Mucosa of rectum (tissue), 2 donors: ENCODE data around the gene IQCN.

Experiments
- H3K27ac ChIP-seq, 2 donors: one replicate each; pipeline ENCODE4 v1.7.0; 2013; ENCODE audit warnings: inconsistent platforms in 2 of 2, low read depth in 2 of 2, low read length in 2 of 2
- H3K27me3 ChIP-seq, 2 donors: one replicate each; pipeline ENCODE4 v1.7.0; 2013; ENCODE audit warnings: low read length in 2 of 2; ENCODE audit not compliant: control insufficient read depth in 2 of 2, insufficient read depth in 2 of 2
- H3K36me3 ChIP-seq, 2 donors: one replicate each; pipeline ENCODE4 v1.7.0; 2013; ENCODE audit warnings: low read length in 2 of 2; ENCODE audit not compliant: control insufficient read depth in 2 of 2, insufficient read depth in 2 of 2
- H3K4me1 ChIP-seq, 2 donors: one replicate each; pipeline ENCODE4 v1.7.0; 2013; ENCODE audit warnings: low read length in 2 of 2, mild to moderate bottlenecking in 1 of 2; ENCODE audit not compliant: control insufficient read depth in 2 of 2, insufficient read depth in 2 of 2
- H3K4me3 ChIP-seq, 2 donors: one replicate each; pipeline ENCODE4 v1.7.0; 2013; ENCODE audit warnings: low read length in 2 of 2
- H3K9ac ChIP-seq, 2 donors: one replicate each; pipeline ENCODE4 v1.7.0; 2013; ENCODE audit warnings: low read length in 2 of 2, low read depth in 1 of 2, mild to moderate bottlenecking in 1 of 2
- H3K9me3 ChIP-seq, 2 donors: one replicate each; pipeline ENCODE4 v1.7.0; 2013; ENCODE audit warnings: low read length in 2 of 2; ENCODE audit not compliant: control insufficient read depth in 2 of 2
- donor health status: healthy.
- donor health status: Normal muscosa, but diverticular disease.

Gene IQCN

DNA sequence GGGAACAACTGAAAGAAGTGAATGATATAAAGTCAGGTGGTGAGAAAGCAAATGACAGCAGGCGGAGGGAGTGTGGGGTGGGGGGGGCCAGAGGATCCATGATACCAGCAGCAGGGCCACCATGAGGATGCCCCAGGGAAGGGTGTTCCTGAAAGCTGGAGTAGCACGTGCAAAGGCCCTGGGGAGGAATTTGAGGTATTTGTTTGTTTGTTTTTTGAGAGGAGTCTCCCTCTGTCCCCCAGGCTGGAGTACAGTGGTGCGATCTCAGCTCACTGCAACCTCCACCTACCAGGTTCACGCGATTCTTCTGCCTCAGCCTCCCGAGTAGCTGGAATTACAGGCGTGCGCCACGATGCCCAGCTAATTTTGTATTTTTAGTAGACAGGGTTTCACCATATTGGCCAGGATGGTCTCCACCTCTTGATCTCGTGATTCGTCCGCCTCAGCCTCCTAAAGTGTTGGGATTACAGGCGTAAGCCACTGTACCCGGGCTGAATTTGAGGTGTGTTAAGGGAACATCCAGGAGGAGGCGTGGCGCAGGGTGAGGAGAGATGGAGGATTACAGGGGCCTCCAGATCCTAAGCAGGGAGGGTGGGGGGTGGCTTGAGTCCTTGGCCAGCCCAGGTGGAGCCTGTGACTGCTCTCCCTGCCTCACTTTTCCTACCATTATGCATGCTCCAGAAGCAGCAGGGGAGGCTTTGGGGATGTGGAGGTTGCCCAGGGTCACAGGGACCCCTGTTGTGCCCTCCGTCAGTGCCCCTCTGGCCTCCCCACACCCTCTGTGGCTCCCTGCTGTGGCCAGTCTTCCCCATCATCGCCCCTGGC lies 19.6 kb upstream of the IQCN start:
- no peaks in the 10 kb centered on the region for H3K27me3 ChIP-seq
- peaks cover 15 to 28% of the 10 kb centered on the region in 2 donors for H3K4me1 ChIP-seq
- peak overlapping the region; percentile 71 to 85 for H3K4me3 ChIP-seq
- peak overlapping the region; percentile 95 to 98 for H3K27ac ChIP-seq
- H3K9ac ChIP-seq, result peak overlapping the region; percentile 57 to 60
- no peaks in the 10 kb centered on the region for H3K9me3 ChIP-seq
- H3K36me3 ChIP-seq, result no peaks in the 10 kb centered on the region

DNA sequence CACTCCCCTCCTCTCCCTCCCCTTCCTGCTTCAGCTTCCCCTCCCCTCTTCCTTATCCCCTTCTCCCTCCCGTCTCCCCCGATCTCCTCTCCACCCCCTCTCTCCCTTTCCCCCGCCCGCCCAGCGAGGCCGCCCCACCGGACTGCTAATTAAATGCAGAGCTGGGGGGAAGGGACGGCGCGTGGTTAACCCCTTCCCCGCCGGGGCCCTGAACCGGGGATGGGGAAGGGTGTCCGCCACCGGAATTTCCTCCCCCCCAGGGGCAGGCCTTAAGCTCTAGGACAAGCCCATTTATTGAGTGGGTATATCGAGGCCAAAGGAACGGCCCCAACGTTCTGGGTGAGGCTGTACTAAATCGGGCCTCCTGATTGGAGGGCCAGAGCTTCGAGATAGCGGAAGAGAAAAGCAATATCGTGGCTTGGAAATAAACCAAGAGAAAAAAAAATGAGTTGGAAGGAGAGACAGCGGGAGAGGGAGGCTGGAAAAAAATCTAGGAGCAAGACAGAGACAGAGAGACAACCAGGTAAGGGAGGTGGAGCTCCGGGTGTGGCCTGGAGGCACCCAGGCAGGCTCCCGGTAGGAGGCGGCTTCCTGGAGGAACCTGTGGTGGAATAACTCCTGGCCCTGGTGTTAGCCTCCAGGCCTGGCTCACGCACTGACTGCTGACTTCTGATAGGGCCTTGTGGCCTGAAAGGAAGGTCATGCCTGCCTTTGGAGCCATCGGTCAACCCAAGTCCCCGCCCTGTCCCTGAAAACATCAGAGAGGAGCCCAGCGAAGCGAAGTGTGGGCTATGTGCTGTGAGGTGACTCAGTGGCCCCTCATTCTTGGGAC lies 18.8 kb upstream of the IQCN start:
- Histone ChIP-seq H3K27me3 (no peaks in the 10 kb centered on the region), H3K27ac (peak overlapping the region; percentile 95 to 98), H3K36me3 (no peaks in the 10 kb centered on the region), H3K9ac (peak overlapping the region; percentile 88 to 94), H3K4me1 (peaks cover 18 to 28% of the 10 kb centered on the region in 2 donors), H3K4me3 (peak overlapping the region; percentile 71 to 85), H3K9me3 (no peaks in the 10 kb centered on the region)

DNA sequence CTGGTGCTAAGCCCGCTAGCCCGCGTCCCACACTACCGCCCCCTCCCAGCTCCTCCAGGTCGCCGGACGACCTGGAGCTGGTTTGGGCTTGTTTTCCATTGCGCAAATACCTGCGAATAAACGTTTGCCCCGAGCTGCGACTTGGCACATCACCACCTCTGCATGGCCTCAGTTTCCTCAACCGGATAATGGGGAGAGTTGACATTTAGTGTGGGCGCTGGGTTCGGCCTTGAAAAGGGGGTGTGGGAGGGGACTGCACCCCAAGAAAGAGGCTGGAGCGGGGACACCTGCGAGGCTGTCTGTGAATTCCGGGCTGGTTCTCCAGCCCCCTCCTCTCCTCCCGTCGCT lies 18.2 kb upstream of the IQCN start:
- Histone ChIP-seq H3K27ac (peak overlapping the region; percentile 95 to 98), H3K4me3 (peak overlapping the region; percentile 71 to 85), H3K9me3 (no peaks in the 10 kb centered on the region), H3K9ac (peak overlapping the region; percentile 88 to 94), H3K27me3 (no peaks in the 10 kb centered on the region), H3K36me3 (no peaks in the 10 kb centered on the region), H3K4me1 (peaks cover 18 to 28% of the 10 kb centered on the region in 2 donors)

DNA sequence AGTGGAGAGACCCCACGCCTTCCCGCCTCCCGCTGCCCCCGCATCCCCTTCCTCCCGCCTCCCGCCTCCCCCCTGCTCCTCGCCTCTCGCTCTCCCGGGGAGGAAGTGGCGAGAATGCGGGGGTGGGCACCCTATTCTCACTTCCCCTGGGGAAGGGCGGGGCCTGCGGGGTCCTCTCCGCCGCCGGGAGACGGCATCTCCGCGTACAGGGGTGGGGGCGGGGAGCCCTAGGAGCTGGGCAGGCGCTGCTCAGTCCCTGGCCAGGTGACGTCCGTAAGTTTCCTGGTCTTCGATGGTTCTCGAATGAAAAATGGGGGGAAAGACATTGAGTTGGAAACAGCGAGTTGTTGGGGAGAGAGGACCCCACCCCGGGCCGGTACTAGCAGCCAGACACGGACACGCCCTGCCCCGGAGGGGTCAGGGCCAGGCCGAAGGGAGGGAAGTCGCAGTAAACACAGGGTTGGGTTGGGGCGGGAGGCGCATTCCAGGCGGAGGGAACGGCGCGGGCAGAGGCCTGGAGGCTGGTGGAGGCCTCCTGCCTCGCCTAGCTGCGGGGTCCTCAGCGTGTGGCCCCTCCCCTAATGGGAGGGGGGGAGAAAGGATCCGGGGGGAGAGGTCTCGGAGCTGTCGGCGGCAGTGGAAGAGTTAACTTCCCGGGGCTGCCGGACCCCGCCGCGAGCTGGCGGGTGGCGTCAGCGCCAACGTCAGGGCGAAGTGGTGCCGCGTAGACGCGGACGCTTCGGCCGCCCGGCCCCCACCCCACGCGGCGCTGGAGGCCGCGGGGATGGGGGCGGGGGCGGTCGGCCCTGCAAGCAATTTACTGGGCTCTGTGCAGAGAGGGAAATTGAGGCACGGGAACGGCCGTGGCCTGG lies 17.6 kb upstream of the IQCN start:
- H3K27me3 ChIP-seq, result no peaks in the 10 kb centered on the region
- peak overlapping the region; percentile 71 to 85 for H3K4me3 ChIP-seq
- H3K9me3 ChIP-seq, result no peaks in the 10 kb centered on the region
- H3K9ac ChIP-seq, result peak overlapping the region; percentile 88 to 94
- H3K27ac ChIP-seq, result peak overlapping the region; percentile 95 to 98
- no peaks in the 10 kb centered on the region for H3K36me3 ChIP-seq
- H3K4me1 ChIP-seq, result peaks cover 18 to 28% of the 10 kb centered on the region in 2 donors

DNA sequence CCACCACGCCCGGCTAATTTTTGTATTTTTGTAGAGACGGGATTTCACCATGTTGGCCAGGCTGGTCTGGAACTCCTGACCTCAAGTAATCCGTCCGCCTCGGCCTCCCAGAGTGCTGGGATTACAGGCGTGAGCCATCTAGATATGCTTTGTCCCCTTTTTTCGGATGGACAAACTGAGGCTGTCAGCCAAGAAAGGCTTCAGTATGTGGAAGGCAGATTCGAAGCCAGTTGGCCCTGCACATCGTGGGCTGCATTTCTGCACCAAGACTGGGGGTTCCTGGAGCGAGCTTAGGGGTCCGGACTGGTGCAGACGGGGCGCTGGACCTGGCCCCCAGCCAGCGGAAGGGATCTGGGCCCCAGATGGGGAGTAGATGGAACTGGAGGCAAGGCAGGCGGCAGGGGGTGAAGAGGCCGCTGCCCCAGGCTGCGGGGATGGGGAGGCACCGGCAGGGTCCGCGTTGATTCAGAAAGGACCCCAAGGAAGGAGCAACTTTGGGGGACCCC lies 16.8 kb upstream of the IQCN start:
- Histone ChIP-seq H3K4me1 (peaks cover 18 to 28% of the 10 kb centered on the region in 2 donors), H3K9ac (peak overlapping the region; percentile 52 to 88), H3K4me3 (peak overlapping the region; percentile 71 to 85), H3K9me3 (no peaks in the 10 kb centered on the region), H3K36me3 (no peaks in the 10 kb centered on the region), H3K27ac (peak overlapping the region; percentile 95 to 98), H3K27me3 (no peaks in the 10 kb centered on the region)

DNA sequence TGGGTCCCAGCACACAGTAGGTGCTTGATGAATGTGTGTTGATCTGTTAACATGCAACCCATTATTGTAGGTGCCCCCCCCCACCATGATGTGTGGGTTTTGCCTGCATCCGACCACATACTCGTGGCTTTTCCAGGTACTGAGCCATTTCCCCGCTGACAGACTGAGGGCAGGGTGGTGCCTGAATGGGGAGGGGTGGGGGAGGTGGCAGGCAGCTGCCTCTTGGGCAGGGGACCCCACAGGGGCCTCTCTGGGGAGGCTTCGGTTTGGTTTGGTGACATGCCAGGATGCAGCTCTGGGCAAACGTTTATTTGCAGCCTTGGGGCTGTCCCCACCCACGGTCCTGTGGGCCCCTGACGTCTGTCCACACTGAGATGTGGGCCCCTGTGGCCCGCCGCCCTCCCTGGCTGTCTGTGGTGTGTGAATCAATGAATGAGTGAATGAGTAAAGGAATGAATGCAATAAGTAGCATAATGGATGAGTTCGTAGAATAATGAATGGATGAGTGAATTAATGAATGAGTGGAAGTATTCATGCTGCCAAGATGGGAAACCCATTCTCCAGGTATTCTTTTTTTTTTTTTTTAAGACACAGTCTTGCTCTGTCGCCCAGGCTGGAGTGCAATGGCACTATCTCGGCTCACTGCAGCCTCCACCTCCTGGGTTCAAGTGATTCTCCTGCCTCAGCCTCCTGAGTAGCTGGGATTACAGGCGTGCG lies 16.2 kb upstream of the IQCN start:
- H3K4me1 ChIP-seq, result peaks cover 18 to 28% of the 10 kb centered on the region in 2 donors
- H3K9me3 ChIP-seq, result no peaks in the 10 kb centered on the region
- H3K4me3 ChIP-seq, result no peak overlapping the region
- H3K9ac ChIP-seq, result peak overlapping the region in 1 of 2 donors; percentile 36
- H3K27me3 ChIP-seq, result no peaks in the 10 kb centered on the region
- H3K36me3 ChIP-seq, result no peaks in the 10 kb centered on the region
- H3K27ac ChIP-seq, result peak overlapping the region; percentile 22 to 49

DNA sequence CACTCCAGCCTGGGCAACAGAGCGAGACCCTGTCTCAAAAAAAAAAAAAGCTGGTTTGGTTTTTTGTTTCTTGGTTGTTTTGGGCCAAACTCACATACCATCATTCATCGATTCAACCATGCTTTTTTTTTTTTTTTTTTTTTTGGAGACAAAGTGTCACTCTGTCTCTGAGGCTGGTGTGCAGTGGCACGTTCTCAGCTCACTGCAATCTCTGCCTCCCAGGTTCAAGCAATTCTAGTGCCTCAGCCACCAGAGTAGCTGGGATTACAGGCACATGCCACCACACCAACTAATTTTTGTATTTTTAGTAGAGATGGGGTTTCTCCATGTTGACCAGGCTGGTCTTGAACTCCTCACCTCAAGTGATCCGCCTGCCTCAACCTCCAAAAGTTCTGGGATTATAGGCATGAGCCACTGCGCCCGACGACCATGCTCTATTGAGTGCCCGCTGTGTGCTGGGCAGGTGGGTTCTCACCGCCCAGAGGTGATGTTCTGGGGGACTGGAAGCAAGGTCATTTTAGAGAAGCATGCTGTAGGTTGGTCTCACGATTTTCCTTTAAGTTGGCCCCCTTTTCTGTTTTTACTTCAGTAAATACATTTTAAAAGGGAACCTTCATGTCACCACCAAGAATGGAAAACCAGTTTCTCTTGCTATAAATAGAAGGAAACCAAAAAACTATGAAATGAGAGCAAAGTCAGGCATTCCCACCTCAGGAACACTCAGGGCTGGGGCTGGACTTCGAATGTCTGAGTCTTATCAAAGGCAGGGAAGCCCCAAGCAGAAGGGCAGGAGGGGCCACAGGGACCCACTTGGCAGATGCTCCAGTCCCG lies 15.4 kb upstream of the IQCN start:
- Histone ChIP-seq H3K9ac (peak overlapping the region in 1 of 2 donors; percentile 36), H3K9me3 (no peaks in the 10 kb centered on the region), H3K36me3 (no peaks in the 10 kb centered on the region), H3K27ac (peak overlapping the region; percentile 22 to 49), H3K4me1 (peaks cover 18 to 34% of the 10 kb centered on the region in 2 donors), H3K27me3 (no peaks in the 10 kb centered on the region), H3K4me3 (no peak overlapping the region)

DNA sequence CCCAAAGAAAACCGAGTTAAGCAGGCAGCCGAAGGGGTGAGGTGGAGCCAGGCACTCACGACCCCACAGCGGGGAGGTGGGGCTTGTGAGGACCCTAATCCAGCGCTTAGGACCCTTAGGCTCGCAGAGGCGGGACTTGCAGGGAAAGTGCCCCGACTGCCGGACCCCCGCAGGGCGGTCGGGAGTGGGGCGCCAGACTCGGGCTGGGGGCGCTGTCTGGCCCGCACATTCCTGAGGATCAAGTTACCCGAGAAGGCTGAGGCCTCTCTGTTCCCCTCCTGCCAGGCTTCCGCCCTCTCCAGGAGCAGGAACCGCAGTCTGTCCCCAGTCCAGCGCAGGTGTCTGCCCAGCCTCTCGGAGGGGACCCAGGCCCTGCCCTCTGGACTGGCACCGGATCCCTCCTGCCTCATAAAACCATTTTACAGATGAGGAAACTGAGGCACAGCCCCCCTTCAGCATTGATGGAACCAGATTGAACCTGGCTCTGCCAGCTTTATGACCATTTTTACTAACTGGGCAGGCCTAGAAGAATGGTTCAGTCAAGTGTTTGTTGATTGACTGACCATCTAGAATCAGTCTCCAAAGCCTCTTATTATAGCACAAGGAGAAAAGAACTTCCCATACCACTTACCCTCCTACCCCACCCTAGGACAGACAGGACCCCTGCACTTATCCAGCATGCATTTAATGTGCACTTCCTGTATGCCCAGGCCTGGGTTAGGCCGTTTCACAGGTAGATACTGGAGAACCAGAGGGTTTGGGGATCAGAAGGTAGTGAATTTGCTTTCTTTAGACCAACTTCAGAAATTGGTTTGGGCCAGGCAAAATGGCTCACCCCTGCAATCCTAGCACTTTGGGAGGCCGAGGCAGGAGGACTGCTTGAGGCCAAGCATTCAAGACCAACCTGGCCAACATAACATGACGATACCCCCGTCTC lies 13.9 kb upstream of the IQCN start:
- no peaks in the 10 kb centered on the region for H3K27me3 ChIP-seq
- no peak overlapping the region for H3K4me3 ChIP-seq
- no peaks in the 10 kb centered on the region for H3K36me3 ChIP-seq
- H3K27ac ChIP-seq, result no peak overlapping the region
- H3K9ac ChIP-seq, result no peak overlapping the region
- peaks cover 15 to 35% of the 10 kb centered on the region in 2 donors for H3K4me1 ChIP-seq
- H3K9me3 ChIP-seq, result no peaks in the 10 kb centered on the region
